Thyroid gland (tissue), 4 donors: ENCODE results near the gene AP1S3. TPM values are rescaled to one million over a fixed set of nuclear protein-coding genes. Genes with fewer than 3 reads are reported as not detected.

Source experiments
- DNase-seq, 2 donors: peaks; one replicate each; pipeline ENCODE4 v3.0.0-alpha.2; 2019
- H3K27ac ChIP-seq, 3 donors: fragments of 200-600 bp; sonication (generic); 1 replicate in 2 of 3; 2 replicates in 1 of 3; pipeline ENCODE4 v1.5.1; 2016 to 2019; ENCODE audit warnings: mild to moderate bottlenecking in 1 of 3, moderate library complexity in 1 of 3
- H3K27me3 ChIP-seq: fragments of 200-600 bp; sonication (generic); one replicate; pipeline ENCODE4 v1.5.1; 2019
- H3K36me3 ChIP-seq, 2 donors: fragments of 200-600 bp; sonication (generic); one replicate each; pipeline ENCODE4 v1.5.1; 2016 to 2019
- H3K4me1 ChIP-seq, 2 donors: fragments of 200-600 bp; sonication (generic); one replicate each; pipeline ENCODE4 v1.5.1; 2017 to 2019
- H3K4me3 ChIP-seq, 3 donors: fragments of 200-600 bp; sonication (generic); replicated peaks in 1 of 3; 1 replicate in 2 of 3; 2 replicates in 1 of 3; pipeline ENCODE4 v1.5.1; 2016; ENCODE audit warnings: mild to moderate bottlenecking in 1 of 3
- H3K9me3 ChIP-seq: fragments of 200-600 bp; sonication (generic); one replicate; pipeline ENCODE4 v1.5.1; 2017
- POLR2A ChIP-seq, 2 donors: fragments of 450-650 bp; IDR thresholded peaks; one replicate each; pipeline ENCODE4 v1.6.1; 2017; ENCODE audit warnings: antibody characterized with exemption in 2 of 2, mild to moderate bottlenecking in 2 of 2, moderate library complexity in 1 of 2
- WGBS, 2 donors: methylation state at CpG; one replicate each; pipeline ENCODE4 v1.1.5; 2017; 5-methylcytosine and 5-hydroxymethylcytosine counted together
- intact Hi-C: fragments of 100-400 bp; cut with DNase I; formaldehyde crosslinking; loops from one replicate; pipeline ENCODE4 v1.15.1; 2023
- total RNA-seq, 4 donors: library from RNA; depleted of rRNA; stranded (reverse); fragments of >200 nt; gene quantifications; one replicate each; pipeline ENCODE4 v1.2.3, GENCODE V29; 2016
- TF ChIP-seq, protein P1 (sequence below), 6 experiments: fragments of 200-600 bp in 3 of 6; fragments of 450-650 bp in 3 of 6; sonication (generic) in 3 of 6; IDR thresholded peaks; one replicate each; pipeline ENCODE4 v1.5.1; 2016 to 2019; ENCODE audit warnings: antibody characterized with exemption in 6 of 6, mild to moderate bottlenecking in 2 of 6, inconsistent platforms in 1 of 6, moderate library complexity in 1 of 6

Gene AP1S3
- total RNA-seq, 4 donors from 2014 or later = 37.5 to 92.6 (median 44.8) TPM

DNA sequence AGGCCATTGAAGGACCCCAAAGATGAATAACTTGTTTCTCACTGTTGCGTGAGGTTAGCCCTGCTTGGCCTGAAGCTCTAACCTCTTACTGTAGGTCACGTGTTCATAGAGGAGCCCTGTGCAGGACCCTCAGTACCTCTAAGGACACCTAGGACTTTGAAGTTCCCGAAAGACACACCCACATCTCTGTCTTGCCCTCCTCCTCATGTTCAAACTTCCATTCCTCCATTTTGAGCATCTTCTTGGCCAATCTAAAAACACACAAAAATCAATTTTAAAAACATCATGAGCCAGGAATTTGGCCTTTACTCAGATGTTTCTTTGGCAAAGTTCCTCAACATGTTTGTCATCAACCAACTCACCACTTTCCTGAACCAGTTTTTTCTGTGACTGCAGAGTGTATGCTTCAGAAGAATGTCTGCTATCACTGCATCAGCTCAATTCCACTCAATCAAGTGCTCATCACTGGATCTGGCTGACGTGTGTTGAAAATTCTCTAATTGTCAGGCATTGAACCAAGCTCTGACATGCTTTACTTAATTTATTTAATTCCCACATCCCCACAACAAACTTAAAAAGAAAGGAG lies 101.6 kb downstream of the AP1S3 start:
- TF ChIP-seq, protein P1, sequence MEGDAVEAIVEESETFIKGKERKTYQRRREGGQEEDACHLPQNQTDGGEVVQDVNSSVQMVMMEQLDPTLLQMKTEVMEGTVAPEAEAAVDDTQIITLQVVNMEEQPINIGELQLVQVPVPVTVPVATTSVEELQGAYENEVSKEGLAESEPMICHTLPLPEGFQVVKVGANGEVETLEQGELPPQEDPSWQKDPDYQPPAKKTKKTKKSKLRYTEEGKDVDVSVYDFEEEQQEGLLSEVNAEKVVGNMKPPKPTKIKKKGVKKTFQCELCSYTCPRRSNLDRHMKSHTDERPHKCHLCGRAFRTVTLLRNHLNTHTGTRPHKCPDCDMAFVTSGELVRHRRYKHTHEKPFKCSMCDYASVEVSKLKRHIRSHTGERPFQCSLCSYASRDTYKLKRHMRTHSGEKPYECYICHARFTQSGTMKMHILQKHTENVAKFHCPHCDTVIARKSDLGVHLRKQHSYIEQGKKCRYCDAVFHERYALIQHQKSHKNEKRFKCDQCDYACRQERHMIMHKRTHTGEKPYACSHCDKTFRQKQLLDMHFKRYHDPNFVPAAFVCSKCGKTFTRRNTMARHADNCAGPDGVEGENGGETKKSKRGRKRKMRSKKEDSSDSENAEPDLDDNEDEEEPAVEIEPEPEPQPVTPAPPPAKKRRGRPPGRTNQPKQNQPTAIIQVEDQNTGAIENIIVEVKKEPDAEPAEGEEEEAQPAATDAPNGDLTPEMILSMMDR (IDR thresholded peaks at IDR 0.05) = no peak
- no peak for TF ChIP-seq POLR2A (IDR thresholded peaks at IDR 0.05)
- peak overlapping the region in 1 of 3 donors; percentile 19 for H3K27ac ChIP-seq
- DNase-seq = no peak
- H3K36me3 ChIP-seq = no peaks in the 10 kb centered on the region
- no peak overlapping the region for H3K4me3 ChIP-seq
- intact Hi-C loops = no loop called here
- H3K27me3 ChIP-seq = no peaks in the 10 kb centered on the region
- 79 to 82% methylated on average over 4 of the region's 4 CpGs for WGBS, 2 donors
- no peaks in the 10 kb centered on the region for H3K9me3 ChIP-seq
- no peaks in the 10 kb centered on the region for H3K4me1 ChIP-seq

DNA sequence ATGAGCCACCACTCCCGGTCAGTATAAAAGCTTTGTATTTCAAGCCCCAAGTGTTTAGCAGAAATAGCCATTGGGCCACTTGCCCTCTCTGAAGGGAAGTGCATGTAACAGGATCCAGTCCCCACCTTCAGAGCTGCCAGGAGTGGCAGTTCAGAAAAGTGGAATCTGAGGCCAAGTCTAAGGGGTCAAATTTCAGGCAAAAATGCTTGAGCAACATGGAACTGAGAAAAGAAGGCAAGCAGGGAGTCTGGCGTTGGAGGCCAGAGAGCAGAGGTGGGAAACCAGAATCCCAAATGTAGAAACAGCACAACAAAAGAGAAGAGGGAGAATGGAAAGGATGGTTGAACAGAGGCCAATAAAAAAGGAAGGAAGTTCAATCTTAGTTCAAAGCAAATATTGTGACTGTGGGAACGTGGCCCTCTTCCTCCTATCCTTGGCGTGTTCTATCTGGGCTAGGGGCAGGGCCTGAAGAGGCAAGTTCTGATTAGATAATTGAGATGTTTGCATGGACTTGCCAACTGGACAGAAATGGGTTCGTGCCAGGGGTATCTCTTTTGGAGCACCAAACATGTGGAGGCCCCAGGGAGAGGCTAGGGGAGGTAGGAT lies 102.2 kb downstream of the AP1S3 start:
- DNase-seq = no peak
- no peaks in the 10 kb centered on the region for H3K4me1 ChIP-seq
- 61 to 62% methylated on average over 4 to 5 of the region's 5 CpGs for WGBS, 2 donors
- no peak overlapping the region for H3K4me3 ChIP-seq
- H3K9me3 ChIP-seq = no peaks in the 10 kb centered on the region
- intact Hi-C loops = no loop called here
- H3K27me3 ChIP-seq = no peaks in the 10 kb centered on the region
- no peak overlapping the region for H3K27ac ChIP-seq
- no peak for TF ChIP-seq POLR2A (IDR thresholded peaks at IDR 0.05)
- TF ChIP-seq, protein P1 (IDR thresholded peaks at IDR 0.05) = no peak
- no peaks in the 10 kb centered on the region for H3K36me3 ChIP-seq

DNA sequence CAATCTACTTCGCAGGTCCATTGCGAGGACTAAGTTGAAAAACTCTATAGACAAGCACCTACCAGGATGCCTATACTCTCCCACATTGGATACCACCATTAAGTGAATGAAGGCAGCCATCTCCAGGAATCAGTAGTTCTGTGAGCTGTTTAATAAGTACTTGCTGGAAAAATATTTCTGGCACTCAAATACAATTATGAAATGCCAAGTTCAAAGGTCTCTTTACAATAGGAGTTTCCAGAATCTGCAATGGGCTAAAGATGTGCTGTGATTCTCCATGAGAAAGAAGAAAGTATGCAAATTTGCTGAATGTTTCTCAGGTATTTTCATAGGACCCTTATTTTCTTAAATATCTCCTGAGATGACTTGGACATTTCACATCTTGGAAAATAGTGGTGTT lies 103.0 kb downstream of the AP1S3 start:
- WGBS, 2 donors = 95 to 100% methylated on average over 2 of the region's 2 CpGs

DNA sequence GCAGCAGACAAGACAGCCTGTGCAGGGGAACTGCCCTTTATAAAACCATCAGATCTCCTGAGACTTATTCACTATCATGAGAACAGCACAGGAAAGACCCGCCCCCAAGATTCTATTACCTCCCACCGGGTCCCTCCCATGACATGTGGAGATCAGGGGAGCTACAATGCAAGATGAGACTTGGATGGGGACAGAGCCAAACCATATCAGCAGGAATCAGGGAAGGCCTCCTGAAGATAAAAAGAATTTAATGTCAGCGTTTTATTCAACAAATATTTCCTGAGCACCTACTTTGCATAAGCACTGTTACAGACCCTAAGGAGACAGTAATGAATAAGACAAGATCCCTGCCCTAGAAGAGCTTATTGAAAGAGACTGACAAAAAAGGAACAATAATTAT lies 105.0 kb downstream of the AP1S3 start:
- Histone ChIP-seq H3K36me3 (no peaks in the 10 kb centered on the region), H3K27me3 (no peaks in the 10 kb centered on the region), H3K9me3 (no peaks in the 10 kb centered on the region), H3K4me3 (no peak overlapping the region), H3K4me1 (no peaks in the 10 kb centered on the region), H3K27ac (no peak overlapping the region)
- DNase-seq = no peak
- TF ChIP-seq, protein P1 (IDR thresholded peaks at IDR 0.05) = no peak
- TF ChIP-seq POLR2A (IDR thresholded peaks at IDR 0.05) = no peak
- 88 to 91% methylated on average over 3 of the region's 3 CpGs for WGBS, 2 donors
- intact Hi-C loops = no loop called here

More for the DNA sequence above, 103.0 kb downstream of the AP1S3 start:
- H3K9me3 ChIP-seq = no peaks in the 10 kb centered on the region
- H3K27me3 ChIP-seq = no peaks in the 10 kb centered on the region
- H3K36me3 ChIP-seq = no peaks in the 10 kb centered on the region
- H3K27ac ChIP-seq = no peak overlapping the region
- no peaks in the 10 kb centered on the region for H3K4me1 ChIP-seq
- intact Hi-C loops = no loop called here
- TF ChIP-seq, protein P1 (IDR thresholded peaks at IDR 0.05) = no peak
- no peak for TF ChIP-seq POLR2A (IDR thresholded peaks at IDR 0.05)
- H3K4me3 ChIP-seq = no peak overlapping the region
- DNase-seq = no peak

DNA sequence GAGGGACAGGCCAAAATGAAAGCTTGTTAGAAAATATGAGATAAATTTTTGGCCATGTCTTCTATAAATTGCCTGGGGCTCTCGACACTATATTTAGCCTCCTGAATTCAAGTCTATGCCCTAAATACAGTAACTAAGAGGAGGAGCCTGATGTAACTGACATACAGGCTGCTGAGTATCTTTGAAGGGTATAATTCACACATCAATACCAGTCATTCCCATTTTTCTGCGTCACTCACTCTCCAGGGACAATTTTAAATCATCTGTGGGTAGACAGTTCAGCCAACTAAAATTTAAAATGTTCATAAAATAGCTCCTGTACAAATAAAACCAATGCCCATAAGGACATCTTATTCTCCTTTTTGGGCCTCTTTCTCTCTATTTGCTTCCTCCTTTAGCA lies 105.9 kb downstream of the AP1S3 start:
- Histone ChIP-seq H3K9me3 (no peaks in the 10 kb centered on the region), H3K4me3 (no peak overlapping the region), H3K4me1 (no peaks in the 10 kb centered on the region), H3K27me3 (no peaks in the 10 kb centered on the region), H3K27ac (no peak overlapping the region), H3K36me3 (no peaks in the 10 kb centered on the region)
- DNase-seq = no peak
- TF ChIP-seq, protein P1 (IDR thresholded peaks at IDR 0.05) = no peak
- TF ChIP-seq POLR2A (IDR thresholded peaks at IDR 0.05) = no peak
- intact Hi-C loops = no loop called here
- WGBS, 2 donors = 87 to 92% methylated on average over 2 of the region's 2 CpGs
